ENCODE results near the gene TTLL11. TPM values are rescaled to one million over a fixed set of nuclear protein-coding genes. Genes with fewer than 3 reads are reported as not detected.

Gene TTLL11
- total and polyA plus RNA-seq, 2 of the 8 experiments (the other 6 are each of a cell fraction or from before 2014, with no cell fraction given) = 0.56 to 0.80 TPM

- TF ChIP-seq SAP30 (IDR thresholded peaks at IDR 0.05; ENCODE audit: insufficient read depth, insufficient replicate concordance, low read length) (no peak), CEBPB (IDR thresholded peaks at IDR 0.05; ENCODE audit: low read depth, low read length) (no peak)
Observed at GRCh38 chr9:122031157-122031556, 62.0 kb downstream of the TTLL11 start (continued).

Measured in H1 (cell line).